Mesothelial cell of epicardium (in vitro differentiated cells): Measurements from ENCODE around the gene FBXL14. TPM values are rescaled to one million over a fixed set of nuclear protein-coding genes. Genes with fewer than 3 reads are reported as not detected.

Experiments used
- DNase-seq, 2 experiments: peaks; one replicate each; pipeline ENCODE4 v3.0.0; 2021; ENCODE audit warnings: low spot score in 2 of 2; ENCODE audit not compliant: unreplicated experiment in 2 of 2
- H3K27ac Mint-ChIP-seq: 2 replicates; pipeline ENCODE4 v1.8.0; 2021; ENCODE audit warnings: mixed read lengths
- H3K27me3 Mint-ChIP-seq: 2 replicates; pipeline ENCODE4 v1.8.0; 2021; ENCODE audit warnings: low read depth, mixed read lengths
- H3K36me3 Mint-ChIP-seq: 2 replicates; pipeline ENCODE4 v1.8.0; 2021; ENCODE audit warnings: mixed read lengths
- H3K4me1 Mint-ChIP-seq: 2 replicates; pipeline ENCODE4 v1.8.0; 2021; ENCODE audit warnings: mixed read lengths
- H3K4me3 Mint-ChIP-seq: 2 replicates; pipeline ENCODE4 v1.8.0; 2021; ENCODE audit warnings: mild to moderate bottlenecking, moderate library complexity, mixed read lengths
- H3K9me3 Mint-ChIP-seq: 2 replicates; pipeline ENCODE4 v1.8.0; 2021; ENCODE audit warnings: mixed read lengths
- total RNA-seq: library from RNA; stranded (reverse); gene quantifications from 3 replicates; pipeline ENCODE4 v1.2.1, GENCODE V29; 2021
- TF ChIP-seq, protein P1 (sequence below): fragments of 200-600 bp; sonication (generic); IDR thresholded peaks from one replicate; pipeline ENCODE4 v1.5.0; 2021; ENCODE audit warnings: antibody characterized with exemption; ENCODE audit not compliant: unreplicated experiment

FBXL14 gene
- total RNA-seq, 1 donor from 2014 or later = 14.8 TPM

DNA sequence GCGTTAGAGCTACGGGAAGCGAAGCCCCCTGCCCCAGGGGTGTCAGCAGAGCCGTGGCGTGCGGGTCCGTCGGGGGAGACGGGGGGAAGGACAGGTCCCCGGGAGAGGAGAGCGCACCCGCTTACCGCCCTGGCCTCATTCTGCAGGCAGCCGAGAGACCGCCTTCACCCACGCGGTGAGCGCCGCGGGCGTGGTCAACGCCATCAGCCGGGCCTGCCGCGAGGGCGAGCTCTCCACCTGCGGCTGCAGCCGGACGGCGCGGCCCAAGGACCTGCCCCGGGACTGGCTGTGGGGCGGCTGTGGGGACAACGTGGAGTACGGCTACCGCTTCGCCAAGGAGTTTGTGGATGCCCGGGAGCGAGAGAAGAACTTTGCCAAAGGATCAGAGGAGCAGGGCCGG, 45.2 kb upstream of the FBXL14 start:
- H3K36me3 Mint-ChIP-seq = peaks cover 9% of the 10 kb centered on the region
- H3K4me1 Mint-ChIP-seq = peaks cover 38% of the 10 kb centered on the region
- H3K9me3 Mint-ChIP-seq = no peaks in the 10 kb centered on the region
- DNase-seq = no peak
- H3K27me3 Mint-ChIP-seq = peaks cover 9% of the 10 kb centered on the region
- no peak overlapping the region for H3K4me3 Mint-ChIP-seq
- TF ChIP-seq, protein P1, sequence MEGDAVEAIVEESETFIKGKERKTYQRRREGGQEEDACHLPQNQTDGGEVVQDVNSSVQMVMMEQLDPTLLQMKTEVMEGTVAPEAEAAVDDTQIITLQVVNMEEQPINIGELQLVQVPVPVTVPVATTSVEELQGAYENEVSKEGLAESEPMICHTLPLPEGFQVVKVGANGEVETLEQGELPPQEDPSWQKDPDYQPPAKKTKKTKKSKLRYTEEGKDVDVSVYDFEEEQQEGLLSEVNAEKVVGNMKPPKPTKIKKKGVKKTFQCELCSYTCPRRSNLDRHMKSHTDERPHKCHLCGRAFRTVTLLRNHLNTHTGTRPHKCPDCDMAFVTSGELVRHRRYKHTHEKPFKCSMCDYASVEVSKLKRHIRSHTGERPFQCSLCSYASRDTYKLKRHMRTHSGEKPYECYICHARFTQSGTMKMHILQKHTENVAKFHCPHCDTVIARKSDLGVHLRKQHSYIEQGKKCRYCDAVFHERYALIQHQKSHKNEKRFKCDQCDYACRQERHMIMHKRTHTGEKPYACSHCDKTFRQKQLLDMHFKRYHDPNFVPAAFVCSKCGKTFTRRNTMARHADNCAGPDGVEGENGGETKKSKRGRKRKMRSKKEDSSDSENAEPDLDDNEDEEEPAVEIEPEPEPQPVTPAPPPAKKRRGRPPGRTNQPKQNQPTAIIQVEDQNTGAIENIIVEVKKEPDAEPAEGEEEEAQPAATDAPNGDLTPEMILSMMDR = no peak
- no peak overlapping the region for H3K27ac Mint-ChIP-seq

DNA sequence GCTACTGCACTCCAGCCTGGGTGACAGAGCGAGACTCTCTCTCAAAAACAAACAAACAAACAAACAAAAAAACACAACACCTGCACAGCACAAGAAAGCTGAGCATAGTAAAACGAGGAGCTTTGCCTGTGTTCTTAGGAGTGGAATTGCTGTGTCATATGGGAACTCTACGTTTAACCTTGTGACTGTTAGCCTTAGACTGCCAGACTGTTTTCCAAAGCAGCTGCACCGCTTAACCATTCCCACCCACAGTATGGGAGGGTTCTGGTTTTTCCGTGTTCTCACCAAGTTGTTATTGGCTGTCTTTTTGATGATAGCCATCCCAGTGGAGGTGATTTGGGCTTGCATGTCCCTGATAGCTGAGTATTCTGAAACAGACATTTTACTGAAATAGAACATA, 43.8 kb upstream of the FBXL14 start:
- TF ChIP-seq, protein P1 = no peak
- H3K4me3 Mint-ChIP-seq = no peak overlapping the region
- H3K36me3 Mint-ChIP-seq = peaks cover 11% of the 10 kb centered on the region
- DNase-seq = no peak
- peaks cover 9% of the 10 kb centered on the region for H3K27me3 Mint-ChIP-seq
- no peak overlapping the region for H3K27ac Mint-ChIP-seq
- H3K4me1 Mint-ChIP-seq = peaks cover 34% of the 10 kb centered on the region
- no peaks in the 10 kb centered on the region for H3K9me3 Mint-ChIP-seq

DNA sequence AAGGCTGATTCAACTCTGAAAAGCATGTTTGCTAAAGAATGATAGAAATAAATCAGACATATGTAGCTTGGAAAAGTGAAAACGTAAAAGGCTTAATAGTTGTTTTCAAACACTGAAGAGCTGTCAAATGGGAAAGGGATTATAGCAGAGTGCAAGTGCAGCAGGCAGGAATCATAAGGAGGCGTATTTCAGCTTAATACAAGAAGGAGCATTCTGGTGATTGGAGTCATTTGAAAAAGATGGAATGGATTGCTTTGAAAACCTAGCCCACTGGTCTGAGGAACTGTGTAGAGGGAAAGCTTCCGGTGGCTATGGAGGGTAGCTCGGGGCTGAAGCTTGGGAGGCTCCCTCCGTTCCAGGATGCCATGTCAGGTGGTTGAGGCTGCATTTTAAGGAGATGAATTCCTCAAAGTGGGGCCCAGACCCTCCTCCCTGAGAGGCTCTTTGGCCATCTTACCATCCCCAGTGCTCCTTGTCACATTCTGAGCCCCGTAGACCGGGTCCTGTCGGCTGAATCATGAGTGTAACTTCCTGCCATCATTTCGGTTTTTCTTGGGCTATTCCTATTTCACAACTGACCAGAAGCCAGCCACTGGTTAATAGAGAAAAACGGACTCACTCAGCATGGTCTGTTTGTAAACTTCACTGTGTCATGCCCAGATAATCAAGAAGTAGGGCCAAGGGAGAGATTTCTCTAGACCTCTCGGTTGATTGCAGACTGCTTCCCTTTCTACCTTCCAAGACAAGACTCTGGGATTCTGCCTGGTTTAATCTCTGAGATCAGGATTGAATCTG, 41.1 kb upstream of the FBXL14 start:
- Mint-ChIP-seq H3K27me3 (peaks cover 9% of the 10 kb centered on the region), H3K9me3 (no peaks in the 10 kb centered on the region), H3K4me1 (peaks cover 42% of the 10 kb centered on the region), H3K27ac (no peak overlapping the region), H3K4me3 (no peak overlapping the region), H3K36me3 (peaks cover 8% of the 10 kb centered on the region)
- no peak for DNase-seq
- TF ChIP-seq, protein P1 = no peak

DNA sequence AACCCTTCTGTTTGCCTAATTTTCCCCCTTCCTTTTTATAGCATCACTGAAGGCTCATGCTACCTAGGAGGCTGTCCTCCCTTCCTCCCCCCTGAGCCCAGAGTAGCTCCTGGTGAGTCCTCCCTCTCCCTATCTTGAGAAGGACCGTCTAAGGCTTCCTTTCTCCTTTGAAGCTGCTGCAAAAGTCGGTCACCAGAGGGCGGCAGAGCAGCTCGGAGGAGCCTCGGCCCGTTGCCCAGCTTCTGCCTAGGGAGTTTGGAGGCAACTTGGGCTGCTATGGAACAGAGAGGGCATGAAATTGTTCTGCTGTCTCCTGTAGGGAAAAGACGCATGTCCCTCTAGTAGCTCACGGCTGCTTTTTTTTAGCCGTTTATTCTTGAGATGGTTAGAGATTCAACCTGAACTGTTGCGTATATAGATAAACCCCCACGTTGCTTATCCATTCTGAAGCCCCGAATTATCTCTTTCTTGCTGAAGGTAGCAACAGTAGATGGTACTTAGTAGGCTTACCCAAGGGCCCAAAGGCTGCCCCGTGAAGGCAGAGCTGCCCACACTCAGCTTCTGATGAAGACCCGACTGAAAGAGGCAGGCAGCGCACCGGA, 40.3 kb upstream of the FBXL14 start:
- peak in 1 of 2 experiments; percentile 78 for DNase-seq
- peaks cover 4% of the 10 kb centered on the region for H3K36me3 Mint-ChIP-seq
- no peak overlapping the region for H3K4me3 Mint-ChIP-seq
- TF ChIP-seq, protein P1 = peak; percentile 54
- peaks cover 42% of the 10 kb centered on the region for H3K4me1 Mint-ChIP-seq
- H3K9me3 Mint-ChIP-seq = no peaks in the 10 kb centered on the region
- no peak overlapping the region for H3K27ac Mint-ChIP-seq
- peaks cover 7% of the 10 kb centered on the region for H3K27me3 Mint-ChIP-seq

DNA sequence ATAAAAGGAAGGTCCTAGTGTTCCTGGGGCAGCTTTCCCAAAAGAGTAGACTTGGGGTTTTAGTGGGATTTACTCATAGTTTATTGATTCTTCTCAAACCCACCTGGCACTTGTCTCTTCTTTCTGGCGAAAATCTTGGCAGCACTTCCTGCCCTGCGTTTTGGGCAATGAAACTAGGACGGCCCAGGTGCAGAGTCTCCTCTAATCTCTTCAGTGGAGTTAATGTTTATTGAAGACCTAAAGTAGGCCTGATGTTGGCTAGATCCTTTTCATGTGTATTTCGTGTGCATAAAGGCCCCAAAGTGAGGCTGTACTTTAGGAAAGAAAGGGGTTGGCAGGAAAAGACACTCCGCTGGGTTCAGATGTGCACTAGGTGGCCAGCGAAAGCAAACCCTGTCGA, 39.8 kb upstream of the FBXL14 start:
- no peak overlapping the region for H3K27ac Mint-ChIP-seq
- H3K27me3 Mint-ChIP-seq = peaks cover 10% of the 10 kb centered on the region
- peaks cover 46% of the 10 kb centered on the region for H3K4me1 Mint-ChIP-seq

More for the DNA sequence above, 39.8 kb upstream of the FBXL14 start:
- peaks cover 4% of the 10 kb centered on the region for H3K36me3 Mint-ChIP-seq
- H3K4me3 Mint-ChIP-seq = no peak overlapping the region
- DNase-seq = no peak
- H3K9me3 Mint-ChIP-seq = no peaks in the 10 kb centered on the region
- TF ChIP-seq, protein P1 = no peak
